A549 (cell line): ENCODE measurements around the gene MAN1A2. TPM values are rescaled to one million over a fixed set of nuclear protein-coding genes. Genes with fewer than 3 reads are reported as not detected.

Experiments used
- ATAC-seq, 2 experiments: fragments of 200-7000 bp in 1 of 2; fragments of >200 bp in 1 of 2; cut with Nextera tagmentation in 1 of 2; cut with Tn5 transposase in 1 of 2; 3 replicates each; pipeline versions ENCODE4 v1.8.0 to v1.9.1; 2018 to 2020; ENCODE audit warnings: mild to moderate bottlenecking in 1 of 2, moderate library complexity in 1 of 2
- CTCF ChIA-PET: fragments of 300-600 bp; sonication (Branson Sonifier 250); formaldehyde crosslinking; extraction: SDS; loops from one replicate; lab custom pipeline; 2021; ENCODE audit warnings: antibody characterized with exemption, inconsistent platforms; lab: Yijun Ruan, JAX
- POLR2A ChIA-PET: fragments of 350-600 bp; formaldehyde crosslinking; extraction: SDS; loops from one replicate; lab custom pipeline; 2021; ENCODE audit warnings: antibody characterized with exemption, inconsistent platforms; lab: Yijun Ruan, JAX
- DNase-seq, 2 experiments: peaks; one replicate each; pipeline versions ENCODE4 v3.0.0 to v3.0.0-alpha.2; 2011 to 2016; ENCODE audit warnings: low read depth in 1 of 2, low spot score in 1 of 2
- FAIRE-seq: peaks from 2 replicates; lab custom pipeline; 2011; peaks lifted over from hg19 to GRCh38; lab: Jason Lieb, UNC
- H3K27ac ChIP-seq, 2 experiments: fragments of >200 bp; sonication (Bioruptor Twin); formaldehyde crosslinking; 3 replicates each; pipeline ENCODE4 v1.5.1; 2016 to 2017
- H3K4me1 ChIP-seq: fragments of >200 bp; sonication (Bioruptor Twin); formaldehyde crosslinking; 3 replicates; pipeline ENCODE4 v1.6.1; 2016
- H3K4me2 ChIP-seq: fragments of >200 bp; sonication (Bioruptor Twin); formaldehyde crosslinking; 3 replicates; pipeline ENCODE4 v1.6.1; 2016
- H3K4me3 ChIP-seq: fragments of >200 bp; sonication (Bioruptor Twin); formaldehyde crosslinking; 3 replicates; pipeline ENCODE4 v1.5.1; 2016
- H3K9me3 ChIP-seq: fragments of >200 bp; sonication (Bioruptor Twin); formaldehyde crosslinking; 3 replicates; pipeline ENCODE4 v1.6.1; 2016
- ATOH8 ChIP-seq: fragments of 250-450 bp; sonication (Bioruptor Pico); IDR thresholded peaks from 2 replicates; pipeline ENCODE4 v1.5.0; 2020; ENCODE audit warnings: low read depth, mild to moderate bottlenecking, moderate library complexity
- BCL3 ChIP-seq: fragments of >200 bp; sonication (Bioruptor Twin); formaldehyde crosslinking; IDR thresholded peaks from 3 replicates; pipeline ENCODE4 v1.6.1; 2016
- BHLHE40 ChIP-seq: IDR thresholded peaks from 2 replicates; pipeline ENCODE4 v1.6.1; 2012; ENCODE audit warnings: low read depth, low read length, inconsistent platforms
- CBX2 ChIP-seq: fragments of 200-600 bp; sonication (generic); IDR thresholded peaks from 2 replicates; pipeline ENCODE4 v1.6.1; 2016; ENCODE audit warnings: low read depth, mild to moderate bottlenecking, borderline replicate concordance
- CBX8 ChIP-seq: fragments of 200-600 bp; sonication (generic); IDR thresholded peaks from 2 replicates; pipeline ENCODE4 v1.6.1; 2016
- CHD2 ChIP-seq: fragments of 150-350 bp; IDR thresholded peaks from 2 replicates; pipeline ENCODE4 v1.6.1; 2014; ENCODE audit warnings: low read length; ENCODE audit not compliant: partially characterized antibody
- EHMT2 ChIP-seq: fragments of 200-600 bp; sonication (generic); IDR thresholded peaks from 2 replicates; pipeline ENCODE4 v1.6.1; 2016; ENCODE audit warnings: antibody characterized with exemption, low read depth, mild to moderate bottlenecking, moderate library complexity
- EP300 ChIP-seq, 2 experiments: fragments of >200 bp; sonication (Bioruptor Twin); formaldehyde crosslinking; IDR thresholded peaks; 2 replicates in 1 of 2; 3 replicates in 1 of 2; pipeline ENCODE4 v1.6.1; 2016 to 2017
- ESRRA ChIP-seq: fragments of 150-350 bp; IDR thresholded peaks from 2 replicates; pipeline ENCODE4 v1.6.1; 2014; ENCODE audit warnings: mild to moderate bottlenecking, low read length, borderline replicate concordance
- FOSL2 ChIP-seq, 2 experiments: fragments of 450-650 bp in 1 of 2; fragments of >200 bp in 1 of 2; sonication (Bioruptor Twin) in 1 of 2; formaldehyde crosslinking; IDR thresholded peaks; 2 replicates each; pipeline versions ENCODE4 v1.5.0 to v1.6.1; 2016 to 2020; ENCODE audit warnings: mild to moderate bottlenecking in 1 of 2, moderate library complexity in 1 of 2
- FOXS1 ChIP-seq: fragments of 250-450 bp; sonication (Bioruptor Pico); IDR thresholded peaks from 2 replicates; pipeline ENCODE4 v1.5.0; 2020; ENCODE audit warnings: mild to moderate bottlenecking, moderate library complexity
- JUNB ChIP-seq: fragments of >200 bp; sonication (Bioruptor Twin); formaldehyde crosslinking; IDR thresholded peaks from 2 replicates; pipeline ENCODE4 v1.6.1; 2016
- KDM5A ChIP-seq: fragments of 200-600 bp; sonication (generic); IDR thresholded peaks from 2 replicates; pipeline ENCODE4 v1.6.1; 2016; ENCODE audit warnings: antibody characterized with exemption, mild to moderate bottlenecking
- MAX ChIP-seq: IDR thresholded peaks from 2 replicates; pipeline ENCODE4 v1.6.1; 2012
- MAZ ChIP-seq: fragments of 150-350 bp; IDR thresholded peaks from 2 replicates; pipeline ENCODE4 v1.6.1; 2014; ENCODE audit warnings: antibody characterized with exemption, low read depth, low read length, borderline replicate concordance
- PBX3 ChIP-seq: IDR thresholded peaks from 2 replicates; pipeline ENCODE4 v1.6.1; 2012
- REST ChIP-seq: fragments of 200-600 bp; sonication (generic); IDR thresholded peaks from 2 replicates; pipeline ENCODE4 v1.6.1; 2016; ENCODE audit warnings: antibody characterized with exemption, mild to moderate bottlenecking, moderate library complexity
- SREBF2 ChIP-seq: fragments of 450-650 bp; IDR thresholded peaks from 2 replicates; pipeline ENCODE4 v1.6.1; 2014; ENCODE audit warnings: mild to moderate bottlenecking, moderate library complexity
- USF2 ChIP-seq: fragments of 450-650 bp; IDR thresholded peaks from 2 replicates; pipeline ENCODE4 v1.6.1; 2014; ENCODE audit warnings: antibody characterized with exemption
- WGBS: methylation state at CpG from one replicate; pipeline ENCODE4 v1.1.6; 2017; ENCODE audit errors: missing lambda C conversion rate; 5-methylcytosine and 5-hydroxymethylcytosine counted together
- polyA plus RNA-seq, 4 experiments: library from polyadenylated mRNA; depleted of rRNA in 3 of 4; stranded (reverse); fragments of >200 nt; fragmentation: RNase III in 1 of 4; extraction: RNeasy Plus Mini Kit Qiagen cat#74134 plus additional on column Dnase treatment in 1 of 4; gene quantifications; 2 replicates in 3 of 4; 3 replicates in 1 of 4; pipeline ENCODE4 v1.2.3, GENCODE V29; 2011 to 2017

MAN1A2 gene
- polyA plus RNA-seq, 2 of the 4 experiments (the other 2 are of a cell fraction) = 10.2 to 18.7 TPM

GRCh38 chr1:117320515-117320914, 46.7 kb upstream of the MAN1A2 start:
- FAIRE-seq = no peak
- no peaks in the 10 kb centered on the region for H3K9me3 ChIP-seq
- no peak overlapping the region for H3K4me3 ChIP-seq
- TF ChIP-seq CHD2 (no peak), BCL3 (no peak), CBX8 (no peak)
- TF ChIP-seq, all 56 proteins: peak for 0
- WGBS = 83% methylated on average over 1 of the region's 1 CpG
- Histone ChIP-seq H3K4me1 (no peaks in the 10 kb centered on the region), H3K4me2 (no peak overlapping the region), H3K27ac (no peak overlapping the region)
- ChIA-PET CTCF (no interaction called here), POLR2A (no interaction called here)
- no peak for ATAC-seq
- no peak for DNase-seq

GRCh38 chr1:117321680-117322609, 45.3 kb upstream of the MAN1A2 start:
- H3K4me1 ChIP-seq = no peaks in the 10 kb centered on the region
- no peak overlapping the region for H3K27ac ChIP-seq
- no peak overlapping the region for H3K4me3 ChIP-seq
- DNase-seq = no peak
- no peak overlapping the region for H3K4me2 ChIP-seq
- WGBS = 32% methylated on average over 5 of the region's 5 CpGs
- ATAC-seq = no peak
- ChIA-PET CTCF (interaction anchor here (1.0 kb wide), 1 partner anchor 10 kb away, joined by 3 read pairs; no protein-coding TSS in a partner anchor), POLR2A (no interaction called here)
- no peaks in the 10 kb centered on the region for H3K9me3 ChIP-seq
- TF ChIP-seq SREBF2 (no peak), CBX8 (no peak), BHLHE40 (no peak), MAX (no peak), ESRRA (no peak), JUNB (no peak), EHMT2 (no peak), FOSL2 (IDR thresholded peaks at IDR 0.05) (no peak), FOSL2 (CRISPR knock-in tag; IDR thresholded peaks at IDR 0.05) (no peak), PBX3 (no peak), REST (no peak), USF2 (no peak), MAZ (no peak), EP300 (IDR thresholded peaks at IDR 0.05) (no peak), FOXS1 (CRISPR knock-in tag) (no peak), ATOH8 (CRISPR knock-in tag) (no peak), KDM5A (no peak), CBX2 (no peak)
- no peak for FAIRE-seq
